K562 (cell line): Measurements from ENCODE around the gene DNALI1. TPM values are rescaled to one million over a fixed set of nuclear protein-coding genes. Genes with fewer than 3 reads are reported as not detected.
"Not testable (repeated sequence)": the region's sequence is repeated elsewhere in the genome, so short reads cannot be mapped to it uniquely, and the experiment has no call there.

Experiments
- ATAC-seq: fragments of 200-7000 bp; cut with Tn5 transposase; 3 replicates; pipeline ENCODE4 v1.9.1; 2020; ENCODE audit warnings: moderate library complexity
- BruUV-seq: library from RNA; stranded (reverse); fragments of 400-500 nt; replicated peaks from 2 replicates; lab custom pipeline; 2021; lab: Mats Ljungman, UMichigan
- CTCF ChIA-PET: fragments of 300-600 bp; formaldehyde crosslinking; extraction: SDS; loops from one replicate; lab custom pipeline; 2021; ENCODE audit warnings: low intra/inter-chr PET ratio; lab: Yijun Ruan, JAX
- POLR2A ChIA-PET: fragments of 300-600, 350-650 bp; sonication (Branson Sonifier 250); formaldehyde crosslinking; extraction: SDS; loops from one replicate; lab custom pipeline; 2021; ENCODE audit warnings: antibody characterized with exemption, inconsistent platforms; lab: Yijun Ruan, JAX
- DNase-seq, 4 experiments: peaks; one replicate each; pipeline versions ENCODE4 v3.0.0 to v3.0.0-alpha.2; 2011 to 2018; ENCODE audit warnings: low spot score in 3 of 4, mixed read lengths in 3 of 4; ENCODE audit errors: extremely low read depth in 1 of 4
- FAIRE-seq: peaks from 2 replicates; lab custom pipeline; 2011; peaks lifted over from hg19 to GRCh38; lab: Jason Lieb, UNC
- H2AFZ ChIP-seq: 2 replicates; pipeline ENCODE4 v1.6.0; 2011; ENCODE audit warnings: low read depth, low read length, control low read depth, inconsistent platforms
- H3K27ac ChIP-seq: fragments of 200-600 bp; 3 replicates; pipeline ENCODE4 v1.8.0; 2011; ENCODE audit warnings: low read depth, mild to moderate bottlenecking, control low read depth, inconsistent platforms, low read length, moderate library complexity, mixed read lengths; ENCODE audit errors: extremely low read depth
- H3K27me3 ChIP-seq, 2 experiments: fragments of 300-600 bp in 1 of 2; 2 replicates in 1 of 2; 3 replicates in 1 of 2; pipeline versions ENCODE4 v1.6.0 to v1.8.0; 2011; ENCODE audit warnings: inconsistent platforms in 2 of 2, low read length in 2 of 2, mild to moderate bottlenecking in 1 of 2, mixed read lengths in 1 of 2, moderate library complexity in 1 of 2; ENCODE audit not compliant: control insufficient read depth in 2 of 2, insufficient read depth in 2 of 2
- H3K36me3 ChIP-seq: fragments of 300-600 bp; 3 replicates; pipeline ENCODE4 v1.8.0; 2011; ENCODE audit warnings: mild to moderate bottlenecking, low read length, inconsistent platforms; ENCODE audit not compliant: control insufficient read depth, insufficient read depth
- H3K4me1 ChIP-seq, 2 experiments: fragments of 200-600 bp in 1 of 2; replicated peaks in 1 of 2; 2 replicates in 1 of 2; 3 replicates in 1 of 2; pipeline versions ENCODE4 v1.5.1 to v1.8.0; 2011; ENCODE audit warnings: inconsistent platforms in 2 of 2, low read length in 2 of 2, mild to moderate bottlenecking in 1 of 2, mixed read lengths in 1 of 2, moderate library complexity in 1 of 2; ENCODE audit not compliant: control insufficient read depth in 2 of 2, insufficient read depth in 2 of 2
- H3K4me2 ChIP-seq: 2 replicates; pipeline ENCODE4 v1.6.1; 2011; ENCODE audit warnings: low read length, control low read depth, inconsistent platforms, mixed read lengths; ENCODE audit not compliant: insufficient read depth
- H3K4me3 ChIP-seq: fragments of 200-600 bp; sonication (generic), shearing (Covaris generic); 2 replicates; pipeline ENCODE4 v1.5.1; 2016; ENCODE audit warnings: control low read depth, inconsistent platforms
- H3K79me2 ChIP-seq: fragments of 200-600 bp; 3 replicates; pipeline ENCODE4 v1.8.0; 2011; ENCODE audit warnings: low read length, inconsistent platforms; ENCODE audit not compliant: control insufficient read depth, insufficient read depth
- H3K9ac ChIP-seq, 2 experiments: 2 replicates each; pipeline versions ENCODE4 v1.6.0 to v1.6.1; 2011; ENCODE audit warnings: low read depth in 2 of 2, low read length in 2 of 2, control low read depth in 1 of 2, inconsistent platforms in 1 of 2, mild to moderate bottlenecking in 1 of 2, mixed read lengths in 1 of 2; ENCODE audit not compliant: insufficient read depth in 1 of 2
- H3K9me1 ChIP-seq: one replicate; pipeline ENCODE4 v1.6.0; 2011; ENCODE audit warnings: inconsistent platforms, mild to moderate bottlenecking, low read length, moderate library complexity; ENCODE audit not compliant: control insufficient read depth, insufficient read depth
- H3K9me3 ChIP-seq: replicated peaks from 2 replicates; pipeline ENCODE4 v1.5.1; 2011; ENCODE audit warnings: low read depth, low read length, inconsistent platforms; ENCODE audit not compliant: control insufficient read depth, insufficient read depth
- H4K20me1 ChIP-seq: replicated peaks from 2 replicates; pipeline ENCODE4 v1.6.1; 2011; ENCODE audit warnings: low read length, inconsistent platforms, mixed read lengths; ENCODE audit not compliant: control insufficient read depth, insufficient read depth
- CSDE1 ChIP-seq, 2 experiments: fragments of 450-650 bp; IDR thresholded peaks; 2 replicates each; pipeline ENCODE4 v1.6.1; 2016; ENCODE audit warnings: mild to moderate bottlenecking in 1 of 2
- E4F1 ChIP-seq: fragments of 250-450 bp; sonication (Bioruptor Pico); IDR thresholded peaks from 2 replicates; pipeline ENCODE4 v1.5.0; 2021; ENCODE audit warnings: mild to moderate bottlenecking, borderline replicate concordance
- MBD2 ChIP-seq: sonication (generic); IDR thresholded peaks from 2 replicates; pipeline ENCODE4 v1.6.1; 2016; ENCODE audit warnings: low read depth, borderline replicate concordance
- NR1H2 ChIP-seq: sonication (generic); formaldehyde crosslinking; IDR thresholded peaks from 2 replicates; pipeline ENCODE4 v1.4.0; 2020; ENCODE audit warnings: mild to moderate bottlenecking, missing genetic modification reagents
- RNF2 ChIP-seq: sonication (generic); IDR thresholded peaks from 2 replicates; pipeline ENCODE4 v1.6.1; 2016
- XRCC3 ChIP-seq: fragments of 450-650 bp; IDR thresholded peaks from 2 replicates; pipeline ENCODE4 v1.6.1; 2017; ENCODE audit warnings: mild to moderate bottlenecking, moderate library complexity
- YY1 ChIP-seq, 3 experiments: IDR thresholded peaks; 2 replicates each; pipeline ENCODE4 v1.6.1; 2011; ENCODE audit warnings: low read length in 2 of 3, mild to moderate bottlenecking in 2 of 3, moderate library complexity in 2 of 3, borderline replicate concordance in 1 of 3, control low read depth in 1 of 3, low read depth in 1 of 3; ENCODE audit not compliant: insufficient read depth in 3 of 3, insufficient replicate concordance in 2 of 3, control insufficient read depth in 1 of 3, insufficient read length in 1 of 3; ENCODE audit errors: extremely low read depth in 1 of 3
- WGBS: fragments of 100-300 bp; shearing (Covaris generic); methylation state at CpG from one replicate; pipeline ENCODE4 v1.1.6; 2016; ENCODE audit warnings: low coverage, mixed read lengths; ENCODE audit not compliant: insufficient coverage; ENCODE audit errors: missing lambda C conversion rate; 5-methylcytosine and 5-hydroxymethylcytosine counted together
- in situ Hi-C: fragments of 300-500 bp; cut with MboI; formaldehyde crosslinking; loops from 4 replicates; pipeline ENCODE4 v1.15.0; 2018; ENCODE audit warnings: inconsistent platforms, mixed read lengths
- intact Hi-C: fragments of 100-400 bp; cut with micrococcal nuclease; formaldehyde crosslinking; loops from 2 replicates; pipeline ENCODE4 v1.14.2; 2022
- polyA plus RNA-seq, 8 experiments: library from polyadenylated mRNA; depleted of rRNA in 4 of 8; stranded (reverse) in 5 of 8; unstranded in 3 of 8; fragments of >200 nt; fragmentation: Nextera tagmentation in 2 of 8; fragmentation: Illumina TruSeq in 1 of 8; extraction: Ambion mirVana in 2 of 8; extraction: Trizol in 1 of 8; gene quantifications; 2 replicates each; pipeline versions ENCODE4 v1.2.1 to v1.2.3, GENCODE V29; 2011 to 2014; ENCODE audit warnings: inconsistent platforms in 1 of 8, missing spikeins in 1 of 8
- total RNA-seq, 7 experiments: library from RNA; depleted of rRNA in 6 of 7; stranded (reverse); fragments of >200 nt in 6 of 7; fragmentation: Illumina TruSeq in 2 of 7; extraction: Trizol in 2 of 7; gene quantifications; 2 replicates each; pipeline versions ENCODE4 v1.2.1 to v1.2.3, GENCODE V29; 2011 to 2021; ENCODE audit warnings: low replicate concordance in 1 of 7

Gene DNALI1
- total and polyA plus RNA-seq, 9 of the 15 experiments (the other 6 are each of a cell fraction or from before 2014, with no cell fraction given) = 0.87 to 5.6 (median 1.2) TPM

- TF ChIP-seq E4F1 (CRISPR knock-in tag) = no peak
- no peak for TF ChIP-seq CSDE1 (IDR thresholded peaks at IDR 0.05)
- no peak for TF ChIP-seq MBD2
- no peak for TF ChIP-seq YY1 (IDR thresholded peaks at IDR 0.05; ENCODE audit: borderline replicate concordance in 1 of 3, control insufficient read depth in 1 of 3, extremely low read depth in 1 of 3, insufficient read depth in 3 of 3, insufficient read length in 1 of 3, insufficient replicate concordance in 2 of 3, low read depth in 1 of 3, low read length in 2 of 3)
- no peak for TF ChIP-seq XRCC3
- no peak for TF ChIP-seq RNF2
- TF ChIP-seq NR1H2 (CRISPR knock-in tag) = no peak
Measured at GRCh38 chr1:37517569-37517968, 39.2 kb upstream of the DNALI1 start (continued).

- BruUV-seq, FAIRE-seq, ATAC-seq, POLR2A ChIA-PET, H3K4me2 ChIP-seq, H2AFZ ChIP-seq, in situ Hi-C loops, H4K20me1 ChIP-seq, H3K9me1 ChIP-seq, H3K4me3 ChIP-seq, H3K9me3 ChIP-seq, intact Hi-C loops, DNase-seq, CTCF ChIA-PET, H3K27ac ChIP-seq, H3K36me3 ChIP-seq, H3K9ac ChIP-seq, H3K27me3 ChIP-seq: not testable (repeated sequence)
- Histone ChIP-seq H3K79me2 (peaks cover 18% of the 10 kb centered on the region), H3K4me1 (peaks cover 10 to 17% of the 10 kb centered on the region in 2 experiments; a peak in 4 of 5 replicates)
- WGBS = 84% methylated on average over 14 of the region's 31 CpGs
Measured at GRCh38 chr1:37518241-37518640, 38.5 kb upstream of the DNALI1 start.
